NT2/D1 (cell line): ENCODE results near the gene PPP1R1B.

ENCODE experiments used
- YY1 ChIP-seq: IDR thresholded peaks from 2 replicates; pipeline ENCODE4 v1.6.1; 2011; ENCODE audit not compliant: insufficient read length, insufficient read depth
- ZNF274 ChIP-seq: IDR thresholded peaks from 2 replicates; pipeline ENCODE4 v1.6.1; 2011; ENCODE audit warnings: mild to moderate bottlenecking, low read depth, low read length

GRCh38 chr17:39602533-39603303 is 24.0 kb upstream of the PPP1R1B start:
- TF ChIP-seq ZNF274, result no peak
- TF ChIP-seq YY1, result no peak
